SK-N-SH (cell line): ENCODE measurements around the gene ZBTB1. TPM values are rescaled to one million over a fixed set of nuclear protein-coding genes. Genes with fewer than 3 reads are reported as not detected.

ENCODE experiments used
- CTCF ChIA-PET: fragments of 300-600, 350-600 bp; formaldehyde crosslinking; extraction: SDS; loops from one replicate; lab custom pipeline; 2021; lab: Yijun Ruan, JAX
- POLR2A ChIA-PET: fragments of 350-600 bp; sonication (Branson Sonifier 250); formaldehyde crosslinking; extraction: SDS; loops from one replicate; lab custom pipeline; 2020; ENCODE audit warnings: antibody characterized with exemption, inconsistent platforms; lab: Yijun Ruan, JAX
- DNase-seq: peaks from one replicate; pipeline ENCODE4 v3.0.0; 2012
- H2AFZ ChIP-seq: fragments of 200-600 bp; sonication (generic); 2 replicates; pipeline ENCODE4 v1.8.1; 2016; ENCODE audit warnings: antibody characterized with exemption, mild to moderate bottlenecking, low read depth
- H3F3A ChIP-seq: fragments of 200-600 bp; sonication (generic); replicated peaks from 2 replicates; pipeline ENCODE3; 2016; ENCODE audit warnings: antibody characterized with exemption, mild to moderate bottlenecking; ENCODE audit not compliant: insufficient read depth
- H3K27ac ChIP-seq, 2 experiments: fragments of 200-500 bp in 1 of 2; fragments of 200-600 bp in 1 of 2; sonication (Bioruptor generic) in 1 of 2; sonication (generic), shearing (Covaris generic) in 1 of 2; 2 replicates each; pipeline versions ENCODE4 v1.5.1 to v1.6.1; 2014 to 2016; ENCODE audit warnings: low read depth in 2 of 2, inconsistent platforms in 1 of 2, low read length in 1 of 2, mild to moderate bottlenecking in 1 of 2, mixed read lengths in 1 of 2
- H3K27me3 ChIP-seq: fragments of 200-600 bp; sonication (generic), shearing (Covaris generic); 2 replicates; pipeline ENCODE4 v1.6.1; 2016; ENCODE audit warnings: mixed run types; ENCODE audit not compliant: insufficient read depth
- H3K36me3 ChIP-seq, 2 experiments: fragments of 200-500 bp in 1 of 2; fragments of 200-600 bp in 1 of 2; sonication (Bioruptor generic) in 1 of 2; sonication (generic) in 1 of 2; replicated peaks in 1 of 2; 2 replicates each; pipeline versions ENCODE3 to v1.5.1; 2014 to 2016; ENCODE audit warnings: low read length in 1 of 2, mild to moderate bottlenecking in 1 of 2; ENCODE audit not compliant: insufficient read depth in 2 of 2, control insufficient read depth in 1 of 2
- H3K4me1 ChIP-seq, 2 experiments: fragments of 200-500 bp in 1 of 2; fragments of 200-600 bp in 1 of 2; sonication (Bioruptor generic) in 1 of 2; sonication (generic), shearing (Covaris generic) in 1 of 2; 2 replicates each; pipeline versions ENCODE4 v1.5.1 to v1.6.1; 2014 to 2016; ENCODE audit warnings: low read depth in 1 of 2, low read length in 1 of 2, mixed run types in 1 of 2; ENCODE audit not compliant: insufficient read depth in 2 of 2, control insufficient read depth in 1 of 2
- H3K4me2 ChIP-seq: fragments of 200-600 bp; sonication (generic), shearing (Covaris generic); 2 replicates; pipeline ENCODE4 v1.6.1; 2017; ENCODE audit warnings: mixed run types
- H3K4me3 ChIP-seq, 2 experiments: fragments of 200-500 bp in 1 of 2; fragments of 200-600 bp in 1 of 2; sonication (Bioruptor generic) in 1 of 2; sonication (generic), shearing (Covaris generic) in 1 of 2; 2 replicates each; pipeline versions ENCODE4 v1.5.1 to v1.8.1; 2014 to 2016; ENCODE audit warnings: low read depth in 2 of 2, inconsistent platforms in 1 of 2, low read length in 1 of 2, mild to moderate bottlenecking in 1 of 2, mixed read lengths in 1 of 2, moderate library complexity in 1 of 2
- H3K79me2 ChIP-seq: fragments of 200-600 bp; sonication (generic); 2 replicates; pipeline ENCODE4 v1.8.1; 2017; ENCODE audit warnings: mild to moderate bottlenecking; ENCODE audit not compliant: insufficient read depth
- H3K9ac ChIP-seq: fragments of 200-600 bp; sonication (generic); 2 replicates; pipeline ENCODE4 v1.6.1; 2017; ENCODE audit warnings: mixed run types
- H3K9me2 ChIP-seq: fragments of 200-600 bp; sonication (generic); 2 replicates; pipeline ENCODE4 v1.6.1; 2017; ENCODE audit warnings: mixed run types
- H3K9me3 ChIP-seq: fragments of 200-600 bp; sonication (generic); 2 replicates; pipeline ENCODE4 v1.6.1; 2017; ENCODE audit warnings: mixed run types, mild to moderate bottlenecking, moderate library complexity
- H4K20me1 ChIP-seq: fragments of 200-600 bp; sonication (generic); 2 replicates; pipeline ENCODE4 v1.6.1; 2017; ENCODE audit warnings: mild to moderate bottlenecking, mixed run types; ENCODE audit not compliant: insufficient read depth
- ELF1 ChIP-seq: IDR thresholded peaks from 2 replicates; pipeline ENCODE4 v1.4.0; 2012
- EZH2phosphoT487 ChIP-seq: fragments of 200-600 bp; sonication (generic); IDR thresholded peaks from 2 replicates; pipeline ENCODE4 v1.6.1; 2017; ENCODE audit warnings: low read depth, mixed run types, mild to moderate bottlenecking, antibody characterized with exemption, moderate library complexity, borderline replicate concordance
- MEF2A ChIP-seq: IDR thresholded peaks from 2 replicates; pipeline ENCODE4 v1.4.0; 2012; ENCODE audit warnings: low read depth, borderline replicate concordance
- MXI1 ChIP-seq: IDR thresholded peaks from 2 replicates; pipeline ENCODE4 v1.6.1; 2012; ENCODE audit warnings: mild to moderate bottlenecking, low read depth, low read length, improper control_type of control experiment
- RAD21 ChIP-seq: IDR thresholded peaks from 2 replicates; pipeline ENCODE4 v1.6.1; 2012; ENCODE audit warnings: mild to moderate bottlenecking, low read length
- RFX5 ChIP-seq: IDR thresholded peaks from 2 replicates; pipeline ENCODE4 v1.6.1; 2012; ENCODE audit warnings: mild to moderate bottlenecking, improper control_type of control experiment, low read length
- RXRA ChIP-seq: IDR thresholded peaks from 2 replicates; pipeline ENCODE4 v1.4.0; 2012; ENCODE audit warnings: low read depth, mild to moderate bottlenecking, borderline replicate concordance
- SMC3 ChIP-seq: IDR thresholded peaks from 2 replicates; pipeline ENCODE4 v1.6.1; 2012; ENCODE audit warnings: low read depth, low read length, improper control_type of control experiment
- TCF12 ChIP-seq: IDR thresholded peaks from 2 replicates; pipeline ENCODE4 v1.4.0; 2012
- WGBS: methylation state at CpG from one replicate; pipeline ENCODE4 v1.1.6; 2017; ENCODE audit warnings: low lambda C conversion rate; 5-methylcytosine and 5-hydroxymethylcytosine counted together
- polyA plus RNA-seq, 3 experiments: library from polyadenylated mRNA; depleted of rRNA; stranded (reverse); fragments of >200 nt; gene quantifications; 2 replicates each; pipeline ENCODE4 v1.2.3, GENCODE V29; 2012
- TF ChIP-seq, protein P1 (sequence below): fragments of 200-600 bp; sonication (generic); IDR thresholded peaks from 2 replicates; pipeline ENCODE4 v1.6.1; 2017; ENCODE audit warnings: antibody characterized with exemption, mild to moderate bottlenecking, moderate library complexity
- TF ChIP-seq, protein P2 (sequence below): fragments of 150-350 bp; IDR thresholded peaks from 2 replicates; pipeline ENCODE4 v1.6.1; 2017; ENCODE audit warnings: antibody characterized with exemption, low read length, low read depth, borderline replicate concordance
- TF ChIP-seq, protein P3 (sequence below): IDR thresholded peaks from 2 replicates; pipeline ENCODE4 v1.4.0; 2012; ENCODE audit warnings: low read depth

Gene ZBTB1
- polyA plus RNA-seq, 1 of the 3 experiments (the other 2 are of a cell fraction) = 12.7 TPM

DNA sequence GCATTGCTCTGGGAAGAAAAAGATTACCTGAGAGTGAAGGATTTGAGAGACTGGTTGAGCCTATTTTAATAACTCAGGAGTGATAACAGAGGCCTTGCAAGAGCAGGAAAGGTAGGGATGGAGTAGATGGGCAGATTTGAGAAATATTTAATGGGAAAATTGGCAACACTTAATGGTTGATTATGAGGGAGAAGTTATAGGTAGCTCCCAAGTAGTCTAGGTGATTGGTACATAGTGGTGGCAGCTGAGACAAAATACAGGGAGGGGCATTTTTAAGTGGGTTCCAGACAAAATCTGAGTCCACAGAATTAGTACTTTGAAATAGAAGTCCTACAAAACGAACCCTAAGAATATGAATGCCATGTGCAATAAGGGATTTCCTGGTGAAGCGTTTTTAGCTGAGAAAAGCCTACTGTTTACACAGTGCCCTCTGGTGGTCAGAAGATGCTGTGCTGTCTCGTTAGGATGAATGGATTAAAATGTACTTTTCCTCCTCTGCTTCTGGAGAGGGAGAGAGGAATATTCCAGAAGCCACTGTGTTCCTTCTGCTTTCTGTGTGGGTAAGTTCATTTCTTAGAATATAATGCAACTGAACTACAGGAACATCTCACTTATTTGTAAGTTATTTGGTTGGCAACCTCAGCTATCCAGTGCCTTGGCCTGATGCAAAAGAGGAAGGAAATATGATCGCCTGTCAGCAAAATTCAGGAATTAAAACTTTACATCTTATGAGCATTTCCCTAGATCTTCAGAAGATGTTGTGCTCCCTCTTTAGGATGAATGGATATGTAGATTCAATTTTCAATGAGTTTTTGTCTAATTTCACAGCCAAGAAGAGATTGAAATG lies 6.5 kb downstream of the ZBTB1 start:
- ChIA-PET CTCF (interaction anchor here (0.6 to 4.2 kb wide), 42 partner anchors 8 to 381 kb away, joined by 3 to 48 read pairs (median 6); partner anchors contain the start of gene AKAP5), POLR2A (interaction anchor here (1.0 kb wide), 1 partner anchor 29 kb away, joined by 5 read pairs; the partner anchor contains the start of gene HSPA2)
- no peak overlapping the region for H2AFZ ChIP-seq
- peaks cover 5 to 13% of the 10 kb centered on the region in 2 experiments for H3K36me3 ChIP-seq
- H3K4me3 ChIP-seq = no peak overlapping the region; a peak in 1 of 4 replicates
- peaks cover 5% of the 10 kb centered on the region for H3F3A ChIP-seq
- DNase-seq = peak; percentile 58
- H3K9me3 ChIP-seq = no peaks in the 10 kb centered on the region
- TF ChIP-seq MXI1 = peak; percentile 79
- no peak for TF ChIP-seq RXRA
- 0 out of 2 replicates have a peak, but pooled peaks have one; percentile 25 for TF ChIP-seq RFX5
- TF ChIP-seq RAD21 = peak; percentile 72
- TF ChIP-seq, protein P1, sequence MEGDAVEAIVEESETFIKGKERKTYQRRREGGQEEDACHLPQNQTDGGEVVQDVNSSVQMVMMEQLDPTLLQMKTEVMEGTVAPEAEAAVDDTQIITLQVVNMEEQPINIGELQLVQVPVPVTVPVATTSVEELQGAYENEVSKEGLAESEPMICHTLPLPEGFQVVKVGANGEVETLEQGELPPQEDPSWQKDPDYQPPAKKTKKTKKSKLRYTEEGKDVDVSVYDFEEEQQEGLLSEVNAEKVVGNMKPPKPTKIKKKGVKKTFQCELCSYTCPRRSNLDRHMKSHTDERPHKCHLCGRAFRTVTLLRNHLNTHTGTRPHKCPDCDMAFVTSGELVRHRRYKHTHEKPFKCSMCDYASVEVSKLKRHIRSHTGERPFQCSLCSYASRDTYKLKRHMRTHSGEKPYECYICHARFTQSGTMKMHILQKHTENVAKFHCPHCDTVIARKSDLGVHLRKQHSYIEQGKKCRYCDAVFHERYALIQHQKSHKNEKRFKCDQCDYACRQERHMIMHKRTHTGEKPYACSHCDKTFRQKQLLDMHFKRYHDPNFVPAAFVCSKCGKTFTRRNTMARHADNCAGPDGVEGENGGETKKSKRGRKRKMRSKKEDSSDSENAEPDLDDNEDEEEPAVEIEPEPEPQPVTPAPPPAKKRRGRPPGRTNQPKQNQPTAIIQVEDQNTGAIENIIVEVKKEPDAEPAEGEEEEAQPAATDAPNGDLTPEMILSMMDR = peak; percentile 94
- peak; percentile 66 for TF ChIP-seq SMC3
- H3K9ac ChIP-seq = no peak overlapping the region
- H3K27ac ChIP-seq = peak overlapping the region; percentile 10 to 53; a peak in 3 of 4 replicates
- peaks cover 9 to 25% of the 10 kb centered on the region in 2 experiments; a peak in 3 of 4 replicates for H3K4me1 ChIP-seq
- no peaks in the 10 kb centered on the region for H3K9me2 ChIP-seq
- H4K20me1 ChIP-seq = peaks cover 92% of the 10 kb centered on the region
- H3K27me3 ChIP-seq = no peaks in the 10 kb centered on the region
- H3K79me2 ChIP-seq = peaks cover 100% of the 10 kb centered on the region
- WGBS = 26% methylated on average over 4 of the region's 4 CpGs
- no peak overlapping the region for H3K4me2 ChIP-seq

DNA sequence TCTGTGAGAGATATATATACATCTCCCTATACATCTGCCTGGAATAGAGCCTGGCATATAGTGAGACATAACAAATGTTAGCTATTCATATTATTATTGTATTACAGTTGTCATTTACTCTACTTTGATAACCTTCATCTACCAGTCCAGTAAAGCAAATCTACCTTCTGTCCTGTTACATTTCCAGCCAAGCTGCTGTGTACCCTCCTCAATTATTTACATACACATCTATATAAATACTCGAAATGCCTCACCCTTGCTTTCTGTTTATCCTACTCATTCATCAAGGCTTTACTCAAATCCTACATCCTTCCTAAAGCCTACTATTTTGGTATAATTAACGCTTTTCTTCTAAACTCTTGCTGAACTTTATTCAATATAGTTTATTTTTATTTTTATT lies 8.7 kb downstream of the ZBTB1 start:
- Histone ChIP-seq H3F3A (peaks cover 5% of the 10 kb centered on the region), H3K27ac (no peak overlapping the region), H3K9me2 (no peaks in the 10 kb centered on the region), H3K9ac (no peak overlapping the region), H2AFZ (no peak overlapping the region), H3K4me1 (peaks cover 0 to 12% of the 10 kb centered on the region in 2 experiments; a peak in 2 of 4 replicates), H4K20me1 (peaks cover 90% of the 10 kb centered on the region), H3K4me3 (no peak overlapping the region), H3K36me3 (peaks cover 5 to 13% of the 10 kb centered on the region in 2 experiments), H3K9me3 (no peaks in the 10 kb centered on the region), H3K27me3 (no peaks in the 10 kb centered on the region), H3K4me2 (no peak overlapping the region), H3K79me2 (peaks cover 99% of the 10 kb centered on the region)
- no peak for DNase-seq
- 90% methylated on average over 2 of the region's 2 CpGs for WGBS
- POLR2A ChIA-PET = no interaction called here
- TF ChIP-seq, protein P2, sequence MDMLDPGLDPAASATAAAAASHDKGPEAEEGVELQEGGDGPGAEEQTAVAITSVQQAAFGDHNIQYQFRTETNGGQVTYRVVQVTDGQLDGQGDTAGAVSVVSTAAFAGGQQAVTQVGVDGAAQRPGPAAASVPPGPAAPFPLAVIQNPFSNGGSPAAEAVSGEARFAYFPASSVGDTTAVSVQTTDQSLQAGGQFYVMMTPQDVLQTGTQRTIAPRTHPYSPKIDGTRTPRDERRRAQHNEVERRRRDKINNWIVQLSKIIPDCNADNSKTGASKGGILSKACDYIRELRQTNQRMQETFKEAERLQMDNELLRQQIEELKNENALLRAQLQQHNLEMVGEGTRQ = no peak
- TF ChIP-seq ELF1 = no peak
- no peak for TF ChIP-seq MEF2A
- no peak for TF ChIP-seq EZH2phosphoT487
- no peak for TF ChIP-seq SMC3
- TF ChIP-seq, protein P3, sequence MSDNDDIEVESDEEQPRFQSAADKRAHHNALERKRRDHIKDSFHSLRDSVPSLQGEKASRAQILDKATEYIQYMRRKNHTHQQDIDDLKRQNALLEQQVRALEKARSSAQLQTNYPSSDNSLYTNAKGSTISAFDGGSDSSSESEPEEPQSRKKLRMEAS = no peak
- no peak for TF ChIP-seq TCF12
- CTCF ChIA-PET = interaction anchor here (0.9 kb wide), 1 partner anchor 50 kb away, joined by 3 read pairs; no protein-coding TSS in a partner anchor
